ENCODE results near the gene IL24.

IL24 gene

DNA sequence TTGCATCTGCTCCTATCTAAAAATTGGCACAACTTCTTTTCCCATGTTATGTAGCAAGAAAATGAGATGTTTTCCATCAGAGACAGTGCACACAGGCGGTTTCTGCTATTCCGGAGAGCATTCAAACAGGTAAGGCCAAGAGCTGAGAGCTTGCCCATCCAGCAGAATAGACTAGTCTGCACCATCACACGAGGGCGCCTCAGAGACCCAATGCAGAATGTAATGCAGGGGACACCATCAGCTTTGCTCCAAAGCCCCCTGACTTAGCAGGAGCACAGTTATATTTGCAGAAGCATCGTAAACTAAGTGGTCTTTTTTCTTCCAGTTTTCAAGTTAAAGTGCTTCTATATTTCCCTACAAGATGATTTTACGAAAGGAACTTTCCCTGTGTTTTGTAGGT is 4.7 kb downstream of the IL24 start:
- TF ChIP-seq CEBPB (IDR thresholded peaks at IDR 0.05) (no peak), TEAD4 (IDR thresholded peaks at IDR 0.05) (no peak), ZBTB7A (IDR thresholded peaks at IDR 0.05; ENCODE audit: low read depth) (no peak), YY1 (IDR thresholded peaks at IDR 0.05; ENCODE audit: low read depth) (no peak), TAF1 (IDR thresholded peaks at IDR 0.05; ENCODE audit: low read depth) (no peak), TCF12 (IDR thresholded peaks at IDR 0.05; ENCODE audit: low read depth) (no peak), EGR1 (IDR thresholded peaks at IDR 0.05) (no peak), EP300 (IDR thresholded peaks at IDR 0.05; ENCODE audit: borderline replicate concordance) (no peak), RAD21 (IDR thresholded peaks at IDR 0.05; ENCODE audit: low read depth) (no peak), NFIC (IDR thresholded peaks at IDR 0.05) (no peak), FOXM1 (IDR thresholded peaks at IDR 0.05; ENCODE audit: borderline replicate concordance, low read depth) (no peak), CREB1 (IDR thresholded peaks at IDR 0.05; ENCODE audit: low read depth) (no peak)
- TF ChIP-seq, protein P1, sequence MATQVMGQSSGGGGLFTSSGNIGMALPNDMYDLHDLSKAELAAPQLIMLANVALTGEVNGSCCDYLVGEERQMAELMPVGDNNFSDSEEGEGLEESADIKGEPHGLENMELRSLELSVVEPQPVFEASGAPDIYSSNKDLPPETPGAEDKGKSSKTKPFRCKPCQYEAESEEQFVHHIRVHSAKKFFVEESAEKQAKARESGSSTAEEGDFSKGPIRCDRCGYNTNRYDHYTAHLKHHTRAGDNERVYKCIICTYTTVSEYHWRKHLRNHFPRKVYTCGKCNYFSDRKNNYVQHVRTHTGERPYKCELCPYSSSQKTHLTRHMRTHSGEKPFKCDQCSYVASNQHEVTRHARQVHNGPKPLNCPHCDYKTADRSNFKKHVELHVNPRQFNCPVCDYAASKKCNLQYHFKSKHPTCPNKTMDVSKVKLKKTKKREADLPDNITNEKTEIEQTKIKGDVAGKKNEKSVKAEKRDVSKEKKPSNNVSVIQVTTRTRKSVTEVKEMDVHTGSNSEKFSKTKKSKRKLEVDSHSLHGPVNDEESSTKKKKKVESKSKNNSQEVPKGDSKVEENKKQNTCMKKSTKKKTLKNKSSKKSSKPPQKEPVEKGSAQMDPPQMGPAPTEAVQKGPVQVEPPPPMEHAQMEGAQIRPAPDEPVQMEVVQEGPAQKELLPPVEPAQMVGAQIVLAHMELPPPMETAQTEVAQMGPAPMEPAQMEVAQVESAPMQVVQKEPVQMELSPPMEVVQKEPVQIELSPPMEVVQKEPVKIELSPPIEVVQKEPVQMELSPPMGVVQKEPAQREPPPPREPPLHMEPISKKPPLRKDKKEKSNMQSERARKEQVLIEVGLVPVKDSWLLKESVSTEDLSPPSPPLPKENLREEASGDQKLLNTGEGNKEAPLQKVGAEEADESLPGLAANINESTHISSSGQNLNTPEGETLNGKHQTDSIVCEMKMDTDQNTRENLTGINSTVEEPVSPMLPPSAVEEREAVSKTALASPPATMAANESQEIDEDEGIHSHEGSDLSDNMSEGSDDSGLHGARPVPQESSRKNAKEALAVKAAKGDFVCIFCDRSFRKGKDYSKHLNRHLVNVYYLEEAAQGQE (IDR thresholded peaks at IDR 0.05; ENCODE audit: low read depth) = no peak
- TF ChIP-seq, protein P2, sequence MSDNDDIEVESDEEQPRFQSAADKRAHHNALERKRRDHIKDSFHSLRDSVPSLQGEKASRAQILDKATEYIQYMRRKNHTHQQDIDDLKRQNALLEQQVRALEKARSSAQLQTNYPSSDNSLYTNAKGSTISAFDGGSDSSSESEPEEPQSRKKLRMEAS (IDR thresholded peaks at IDR 0.05) = no peak
- TF ChIP-seq, protein P3, sequence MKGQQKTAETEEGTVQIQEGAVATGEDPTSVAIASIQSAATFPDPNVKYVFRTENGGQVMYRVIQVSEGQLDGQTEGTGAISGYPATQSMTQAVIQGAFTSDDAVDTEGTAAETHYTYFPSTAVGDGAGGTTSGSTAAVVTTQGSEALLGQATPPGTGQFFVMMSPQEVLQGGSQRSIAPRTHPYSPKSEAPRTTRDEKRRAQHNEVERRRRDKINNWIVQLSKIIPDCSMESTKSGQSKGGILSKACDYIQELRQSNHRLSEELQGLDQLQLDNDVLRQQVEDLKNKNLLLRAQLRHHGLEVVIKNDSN (IDR thresholded peaks at IDR 0.05) = no peak

DNA sequence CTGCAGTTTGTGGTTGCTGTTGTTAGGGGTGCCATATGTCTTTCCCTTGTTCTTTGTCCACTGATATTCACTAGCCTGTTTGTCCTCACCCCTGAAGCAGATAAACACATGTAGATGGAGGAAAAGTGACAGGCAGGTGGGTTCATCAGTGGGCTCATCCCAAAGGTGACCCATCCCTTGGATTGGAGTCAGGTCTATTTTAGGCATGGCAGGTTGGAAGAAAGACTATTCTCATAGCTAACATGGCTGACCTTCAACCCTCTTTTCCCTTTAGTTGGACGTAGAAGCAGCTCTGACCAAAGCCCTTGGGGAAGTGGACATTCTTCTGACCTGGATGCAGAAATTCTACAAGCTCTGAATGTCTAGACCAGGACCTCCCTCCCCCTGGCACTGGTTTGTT is 5.5 kb downstream of the IL24 start:
- TF ChIP-seq, protein P3 (IDR thresholded peaks at IDR 0.05) = no peak
- TF ChIP-seq, protein P1 (IDR thresholded peaks at IDR 0.05; ENCODE audit: low read depth) = no peak
- TF ChIP-seq RAD21 (IDR thresholded peaks at IDR 0.05; ENCODE audit: low read depth) (no peak), EGR1 (IDR thresholded peaks at IDR 0.05) (no peak), CREB1 (IDR thresholded peaks at IDR 0.05; ENCODE audit: low read depth) (no peak), EP300 (IDR thresholded peaks at IDR 0.05; ENCODE audit: borderline replicate concordance) (no peak), YY1 (IDR thresholded peaks at IDR 0.05; ENCODE audit: low read depth) (no peak), TAF1 (IDR thresholded peaks at IDR 0.05; ENCODE audit: low read depth) (no peak), NFIC (IDR thresholded peaks at IDR 0.05) (no peak)

DNA sequence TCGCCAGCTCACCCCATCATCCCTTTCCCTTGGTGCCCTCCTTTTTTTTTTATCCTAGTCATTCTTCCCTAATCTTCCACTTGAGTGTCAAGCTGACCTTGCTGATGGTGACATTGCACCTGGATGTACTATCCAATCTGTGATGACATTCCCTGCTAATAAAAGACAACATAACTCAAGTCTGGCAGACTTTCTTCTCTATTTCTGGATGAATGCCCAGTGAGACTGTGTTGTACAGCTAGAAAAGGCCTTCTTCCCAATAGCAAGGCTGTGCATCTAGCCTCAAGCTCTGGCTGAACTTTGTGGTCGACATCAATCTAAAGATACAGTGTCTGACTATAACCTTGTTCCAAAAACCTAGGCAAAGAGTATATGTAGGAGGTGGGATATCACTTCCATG is 6.4 kb downstream of the IL24 start:
- TF ChIP-seq EP300 (IDR thresholded peaks at IDR 0.05; ENCODE audit: borderline replicate concordance) (no peak), TAF1 (IDR thresholded peaks at IDR 0.05; ENCODE audit: low read depth) (no peak), CEBPB (IDR thresholded peaks at IDR 0.05) (no peak), ZBTB7A (IDR thresholded peaks at IDR 0.05; ENCODE audit: low read depth) (no peak), NFIC (IDR thresholded peaks at IDR 0.05) (no peak), RAD21 (IDR thresholded peaks at IDR 0.05; ENCODE audit: low read depth) (no peak), YY1 (IDR thresholded peaks at IDR 0.05; ENCODE audit: low read depth) (no peak), TEAD4 (IDR thresholded peaks at IDR 0.05) (no peak), FOXM1 (IDR thresholded peaks at IDR 0.05; ENCODE audit: borderline replicate concordance, low read depth) (no peak), CREB1 (IDR thresholded peaks at IDR 0.05; ENCODE audit: low read depth) (no peak), TCF12 (IDR thresholded peaks at IDR 0.05; ENCODE audit: low read depth) (no peak), EGR1 (IDR thresholded peaks at IDR 0.05) (no peak)
- TF ChIP-seq, protein P3 (IDR thresholded peaks at IDR 0.05) = no peak
- TF ChIP-seq, protein P2 (IDR thresholded peaks at IDR 0.05) = no peak
- TF ChIP-seq, protein P1 (IDR thresholded peaks at IDR 0.05; ENCODE audit: low read depth) = no peak

Measured in Ishikawa (cell line).